Hematopoietic multipotent progenitor cell treated with erythropoietin and hydrocortisone succinate and interleukin-3 and kit ligand, for 8 days (in vitro differentiated cells): ENCODE measurements around the gene RPRD2.
A peak's percentile ranks its signal among the peaks of the same experiment; 100 is the strongest.
"Not testable (repeated sequence)": the region's sequence is repeated elsewhere in the genome, so short reads cannot be mapped to it uniquely, and the experiment has no call there.

Experiments used
- DNase-seq: peaks from one replicate; pipeline ENCODE4 v3.0.0-alpha.2; 2015

RPRD2 gene

GRCh38 chr1:150389650-150390049 is 25.7 kb downstream of the RPRD2 start:
- DNase-seq, result no peak

GRCh38 chr1:150392627-150393026 is 28.7 kb downstream of the RPRD2 start:
- DNase-seq, result no peak

- not testable (repeated sequence) for DNase-seq
Observed at GRCh38 chr1:150395115-150395514, 31.2 kb downstream of the RPRD2 start.

GRCh38 chr1:150397392-150398032 is 33.6 kb downstream of the RPRD2 start:
- no peak for DNase-seq

GRCh38 chr1:150404465-150404864 is 40.5 kb downstream of the RPRD2 start:
- DNase-seq, result no peak

- DNase-seq, result no peak
Observed at GRCh38 chr1:150405660-150406059, 41.7 kb downstream of the RPRD2 start.

- no peak for DNase-seq
Observed at GRCh38 chr1:150406483-150406882, 42.5 kb downstream of the RPRD2 start.

- DNase-seq, result no peak
Observed at GRCh38 chr1:150407330-150407729, 43.4 kb downstream of the RPRD2 start.

- no peak for DNase-seq
Observed at GRCh38 chr1:150408800-150409199, 44.9 kb downstream of the RPRD2 start.

- DNase-seq, result no peak
Observed at GRCh38 chr1:150409504-150410362, 45.8 kb downstream of the RPRD2 start.

- DNase-seq, result no peak
Observed at GRCh38 chr1:150410582-150411101, 46.7 kb downstream of the RPRD2 start.

- DNase-seq, result no peak
Observed at GRCh38 chr1:150414592-150414991, 50.6 kb downstream of the RPRD2 start.

GRCh38 chr1:150415800-150416199 is 51.9 kb downstream of the RPRD2 start:
- no peak for DNase-seq

GRCh38 chr1:150420560-150421265 is 56.8 kb downstream of the RPRD2 start:
- peak; percentile 22 for DNase-seq

GRCh38 chr1:150422541-150422940 is 58.6 kb downstream of the RPRD2 start:
- DNase-seq, result no peak

- peak; percentile 69 for DNase-seq
Observed at GRCh38 chr1:150429805-150430204, 65.9 kb downstream of the RPRD2 start.

GRCh38 chr1:150441121-150441520 is 77.2 kb downstream of the RPRD2 start:
- DNase-seq, result no peak

- DNase-seq, result no peak
Observed at GRCh38 chr1:150444232-150444631, 80.3 kb downstream of the RPRD2 start.

GRCh38 chr1:150456146-150456647 is 92.2 kb downstream of the RPRD2 start:
- no peak for DNase-seq

- DNase-seq, result peak; percentile 64
Observed at GRCh38 chr1:150464422-150464826, 100.5 kb downstream of the RPRD2 start.

- DNase-seq, result no peak
Observed at GRCh38 chr1:150466964-150467363, 103.0 kb downstream of the RPRD2 start.

GRCh38 chr1:150469291-150469690 is 105.3 kb downstream of the RPRD2 start:
- DNase-seq, result no peak

GRCh38 chr1:150472601-150473200 is 108.8 kb downstream of the RPRD2 start:
- DNase-seq, result no peak
